IPS-NIHi7 (cell line): ENCODE results near the gene ADRA1B.

ENCODE experiments used
- DNase-seq: peaks from one replicate; pipeline ENCODE4 v3.0.0; 2012; ENCODE audit warnings: mixed read lengths; ENCODE audit errors: extremely low spot score

The ADRA1B gene

DNA sequence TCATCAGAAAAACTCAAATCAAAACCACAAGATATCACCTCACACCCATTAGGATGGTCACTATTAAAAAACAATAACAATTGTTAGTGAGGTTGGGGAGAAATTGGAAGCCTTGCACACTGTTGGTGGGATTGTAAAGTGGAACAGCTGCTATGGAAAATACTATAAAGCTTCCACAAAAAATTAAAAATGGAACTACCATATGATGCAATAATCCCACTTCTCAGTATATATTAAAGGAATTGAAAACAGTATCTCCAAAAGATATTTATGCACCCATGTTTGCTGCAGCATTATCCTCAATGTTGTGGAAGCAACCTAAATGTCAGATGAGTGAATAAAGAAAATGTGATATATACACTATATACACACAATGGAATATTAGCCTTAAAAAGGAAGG, 14.5 kb upstream of the ADRA1B start:
- no peak for DNase-seq

DNA sequence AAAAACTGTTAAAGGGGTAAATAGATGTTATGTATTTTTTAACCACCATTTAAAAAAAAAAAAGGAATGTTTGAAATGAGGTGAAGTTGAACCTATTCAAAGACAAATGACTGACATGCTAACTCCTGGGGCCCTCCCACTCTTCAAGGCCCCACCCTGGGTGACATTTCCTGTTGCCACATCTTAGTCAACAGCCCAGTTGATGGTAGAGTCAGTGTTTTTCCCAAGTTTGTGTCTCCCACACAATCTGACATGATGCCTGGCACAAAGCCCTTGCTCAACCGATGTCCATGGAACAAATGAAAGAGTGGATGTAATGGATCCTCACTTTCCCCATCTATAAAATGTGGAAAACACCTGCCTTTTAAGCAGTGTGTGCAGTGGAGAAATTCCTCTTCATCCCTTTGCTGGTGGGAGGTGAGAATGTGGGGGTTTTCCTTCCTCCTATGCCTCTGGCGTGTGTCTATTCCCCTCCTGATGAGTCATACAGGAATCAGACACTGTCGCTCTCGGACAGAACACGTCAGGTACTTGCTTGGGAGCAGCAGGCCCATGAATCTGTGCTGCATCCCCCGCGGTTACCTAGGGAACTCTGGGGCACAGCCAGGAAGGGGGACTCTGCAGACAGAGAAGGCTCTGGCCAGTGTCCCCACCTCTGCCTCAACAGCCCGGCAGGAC, 13.7 kb upstream of the ADRA1B start:
- DNase-seq: no peak

DNA sequence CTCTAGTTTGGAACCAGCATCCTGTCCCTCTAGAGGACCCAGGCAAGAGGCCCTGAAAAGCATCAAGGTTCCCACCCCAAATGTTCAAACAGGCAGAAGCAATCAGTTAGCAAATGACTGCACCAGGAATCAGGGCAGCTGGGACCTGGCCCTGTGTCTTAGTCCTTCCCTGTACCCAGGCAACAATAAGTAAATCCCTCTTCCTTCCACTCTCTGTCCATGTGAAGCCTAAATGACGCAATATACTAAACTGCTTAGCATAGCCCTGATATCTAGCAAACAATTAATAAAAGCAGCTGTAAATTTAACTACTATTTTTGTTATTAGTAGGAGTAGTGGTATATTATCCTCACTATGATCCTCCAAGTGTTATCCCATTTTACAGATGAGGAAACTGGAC, 13.2 kb upstream of the ADRA1B start:
- no peak for DNase-seq

DNA sequence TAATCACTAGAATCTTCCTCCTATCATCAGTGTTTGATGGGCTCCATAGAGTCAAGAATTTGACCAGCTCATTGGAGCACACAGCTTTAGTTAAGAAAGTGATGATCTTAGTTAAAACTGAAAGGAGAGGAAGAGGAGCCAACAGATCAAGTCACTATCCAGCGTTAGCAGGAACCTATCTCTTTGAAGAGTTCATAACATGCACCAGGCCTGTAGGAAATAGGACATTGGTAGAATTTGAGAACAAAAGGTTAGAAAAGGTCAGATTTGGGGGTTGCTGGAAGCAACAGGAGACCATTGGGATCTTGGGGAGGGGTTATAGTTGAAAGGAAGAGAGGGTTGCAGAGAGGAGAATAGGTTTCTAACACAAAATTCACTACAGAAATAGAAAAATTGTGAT, 11.4 kb upstream of the ADRA1B start:
- DNase-seq: no peak

DNA sequence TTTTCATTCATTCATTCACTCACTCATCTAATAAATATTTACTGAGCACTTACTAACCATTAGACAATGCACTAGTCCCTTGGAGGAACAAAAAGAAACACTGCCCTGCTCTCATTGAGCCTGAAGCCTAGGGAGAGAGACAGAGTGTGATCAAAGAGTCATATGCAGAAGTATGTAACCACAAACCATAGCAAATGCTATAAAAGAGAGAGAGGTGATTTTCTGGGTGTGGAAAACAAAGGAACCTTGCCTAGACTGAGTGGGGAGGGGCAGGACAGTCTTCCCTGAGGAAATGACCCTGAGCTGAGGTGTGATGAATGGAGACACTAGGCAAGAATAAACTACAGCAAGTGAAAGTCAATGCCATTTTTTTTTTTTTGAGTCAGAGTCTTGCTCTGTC, 10.8 kb upstream of the ADRA1B start:
- no peak for DNase-seq

DNA sequence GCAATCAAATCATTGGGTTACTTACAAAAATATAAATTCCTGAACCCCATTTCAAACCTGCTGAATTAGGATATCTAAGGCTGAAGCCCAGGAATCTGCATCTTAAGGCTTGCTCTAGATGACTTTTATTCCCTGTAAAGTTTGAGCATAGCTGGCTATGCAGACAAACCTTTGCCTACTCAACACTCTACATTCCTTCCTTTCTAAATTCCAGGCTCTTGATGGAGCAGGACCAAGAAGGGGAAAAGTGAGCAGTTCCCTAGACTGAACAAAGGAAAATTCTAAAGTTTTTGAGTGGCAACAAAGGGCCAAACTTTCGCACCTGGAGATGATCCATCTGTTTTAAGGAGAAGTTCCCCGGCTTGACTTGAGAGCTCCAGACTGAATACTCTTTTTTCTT, 9.8 kb upstream of the ADRA1B start:
- no peak for DNase-seq

DNA sequence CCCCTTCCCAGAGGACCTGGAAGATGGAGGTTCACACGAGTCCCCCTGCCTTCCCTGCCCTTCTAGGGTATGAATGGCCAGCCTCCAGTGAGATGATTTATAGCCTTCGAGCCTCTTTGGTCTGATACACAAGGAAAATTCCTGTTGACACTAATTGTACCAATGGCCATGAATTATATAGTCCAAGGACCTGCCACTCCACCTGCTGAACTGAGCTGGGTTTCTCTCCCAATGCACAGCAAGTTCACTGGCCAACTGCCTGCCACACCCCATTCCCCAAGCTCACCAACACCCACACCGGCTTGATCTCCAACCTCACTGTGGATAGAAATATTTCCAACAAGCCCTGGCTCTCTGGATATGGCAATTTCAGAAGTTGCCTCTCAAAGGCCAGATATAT, 9.3 kb upstream of the ADRA1B start:
- no peak for DNase-seq

DNA sequence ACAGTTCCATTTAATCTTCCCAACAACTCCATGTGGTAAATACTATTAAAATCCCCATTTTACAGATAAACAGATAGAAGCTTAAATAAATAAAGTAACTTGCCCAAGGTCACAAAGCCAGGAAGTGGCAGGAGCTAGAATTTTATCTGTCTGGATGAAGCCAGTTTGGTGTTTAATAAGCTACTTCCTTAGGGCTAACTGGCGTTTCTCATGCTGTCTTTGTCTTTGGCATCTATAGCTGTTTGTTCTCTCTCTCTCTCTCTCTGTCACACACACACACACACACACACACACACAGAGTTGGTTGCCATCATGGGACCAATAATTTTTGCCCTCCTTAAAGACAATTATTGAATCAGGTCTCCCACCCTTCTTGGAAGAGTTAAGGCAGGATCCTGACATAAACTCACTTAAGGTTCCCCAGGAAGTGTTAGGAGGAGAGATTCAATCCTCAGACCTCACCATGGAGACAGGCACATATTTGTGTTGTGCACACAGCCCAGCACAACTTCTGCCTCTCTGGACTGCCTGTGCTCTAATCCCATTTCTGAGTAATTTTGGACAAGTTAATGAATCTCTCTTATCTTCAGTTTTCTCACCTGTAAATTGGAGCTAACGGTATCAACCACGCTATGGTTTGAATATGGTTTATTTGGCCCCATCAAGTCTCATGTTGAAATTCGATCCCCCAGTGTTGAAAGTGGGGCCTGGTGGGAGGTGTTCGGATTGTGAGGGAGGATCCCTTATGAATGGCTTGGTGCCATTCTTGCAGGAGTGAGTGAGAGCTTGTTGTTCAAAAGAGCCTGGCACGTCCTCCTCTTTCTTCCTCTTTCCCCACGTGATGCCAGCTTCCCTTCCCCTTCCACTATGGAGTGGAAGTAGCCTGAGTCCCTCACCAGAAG, 8.3 kb upstream of the ADRA1B start:
- no peak for DNase-seq

DNA sequence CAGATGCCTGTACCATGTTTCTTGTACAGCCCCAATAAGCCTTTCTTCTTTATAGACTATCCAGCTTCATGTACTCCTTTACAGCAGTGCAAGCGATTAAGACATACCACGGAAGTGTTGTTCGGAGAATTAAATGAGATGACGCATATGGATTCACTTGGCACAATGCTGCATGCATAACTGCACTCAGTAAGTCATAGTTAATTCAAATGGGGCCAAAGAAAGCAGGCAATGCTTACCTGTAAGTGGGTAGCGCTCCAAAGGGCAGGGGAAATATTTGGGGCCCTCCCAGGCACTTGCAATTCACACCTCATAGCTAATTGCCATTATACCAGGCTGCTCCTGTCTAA, 7.7 kb upstream of the ADRA1B start:
- no peak for DNase-seq

DNA sequence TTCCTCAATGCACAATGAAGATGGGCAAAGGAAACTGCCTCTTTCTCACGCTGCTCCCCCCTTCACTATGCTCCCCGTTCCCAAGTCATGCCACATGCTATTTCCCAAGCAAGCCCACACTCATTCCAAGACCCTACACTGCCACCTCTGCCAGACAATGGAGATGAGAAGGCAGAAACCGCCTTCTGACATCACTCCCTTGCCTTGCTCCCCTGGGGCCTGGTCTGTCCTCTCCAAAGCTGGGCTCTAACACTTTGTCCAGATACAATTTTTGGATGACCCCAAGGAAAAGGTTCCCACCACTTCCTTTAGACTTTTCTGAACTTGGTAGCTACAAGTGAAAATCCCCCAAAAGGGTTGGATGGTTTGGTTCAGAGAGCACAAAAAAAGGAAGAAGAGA, 7.2 kb upstream of the ADRA1B start:
- no peak for DNase-seq

DNA sequence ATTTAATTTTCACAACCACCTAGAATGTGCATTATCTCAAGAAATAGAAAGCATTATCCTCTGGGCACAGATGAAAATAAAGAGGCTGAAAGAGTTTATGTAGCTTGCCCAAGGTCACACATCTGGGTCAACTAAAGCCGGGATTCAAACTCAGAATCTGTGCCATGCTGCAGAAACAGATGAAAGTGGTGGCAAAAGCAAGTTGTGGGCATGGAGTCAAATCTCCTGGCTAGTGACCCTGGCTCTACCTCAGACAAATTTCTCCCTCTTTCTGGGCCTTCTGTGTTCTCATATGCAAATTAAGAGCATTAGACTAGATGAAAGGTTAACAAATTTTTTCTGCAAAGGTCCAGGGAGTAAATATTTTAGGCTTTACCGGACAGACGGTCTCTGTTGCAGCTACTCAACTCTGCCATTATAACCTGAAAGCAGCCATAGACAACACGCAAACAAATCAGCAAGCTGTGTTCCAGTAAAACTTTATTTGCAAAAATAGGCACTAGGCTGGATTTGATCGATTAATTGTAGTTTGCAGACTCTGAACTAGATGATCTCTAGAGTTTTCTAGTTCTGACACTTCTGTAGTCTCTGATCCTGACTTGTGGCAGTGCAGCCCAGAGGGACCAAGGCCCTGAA, 6.0 kb upstream of the ADRA1B start:
- DNase-seq: no peak

DNA sequence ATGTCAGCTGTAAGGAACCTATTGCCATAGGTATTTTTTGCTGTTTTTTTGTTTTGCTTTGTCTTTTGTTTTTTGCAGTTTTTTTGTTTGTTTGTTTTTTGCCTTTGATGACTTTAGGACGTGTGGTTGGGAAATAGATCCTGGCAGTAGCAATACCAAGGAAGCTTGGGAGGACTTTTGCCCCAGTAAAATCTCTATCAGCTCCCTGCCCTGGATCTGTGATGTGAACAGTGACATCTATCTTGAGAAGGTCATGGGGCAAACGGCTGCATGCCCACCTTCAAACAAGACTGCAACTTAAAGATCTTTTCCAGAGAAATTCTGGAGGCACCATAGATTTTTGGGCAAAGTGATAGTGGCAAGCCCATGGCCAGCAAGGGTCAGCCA, 5.4 kb upstream of the ADRA1B start:
- DNase-seq: no peak

DNA sequence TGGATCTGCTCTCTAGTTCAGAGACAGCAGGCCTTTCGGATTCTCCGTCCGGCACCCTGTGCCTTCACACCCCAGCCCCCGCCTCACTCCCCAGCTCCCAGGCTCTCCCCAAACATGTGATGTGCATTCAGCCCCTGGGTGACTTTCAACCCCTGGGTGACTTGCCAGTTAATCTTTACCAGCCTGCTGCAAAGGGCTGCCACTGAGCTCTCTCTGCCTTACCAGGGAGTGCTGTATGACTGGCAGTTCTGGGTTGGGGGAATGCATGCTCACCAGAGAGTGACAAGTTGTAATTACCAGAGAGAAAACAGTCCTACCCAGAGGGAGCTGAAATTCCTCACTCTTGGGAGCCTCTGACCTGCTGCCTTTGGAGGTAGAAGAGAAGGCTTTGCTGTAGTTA, 4.9 kb upstream of the ADRA1B start:
- DNase-seq: no peak

DNA sequence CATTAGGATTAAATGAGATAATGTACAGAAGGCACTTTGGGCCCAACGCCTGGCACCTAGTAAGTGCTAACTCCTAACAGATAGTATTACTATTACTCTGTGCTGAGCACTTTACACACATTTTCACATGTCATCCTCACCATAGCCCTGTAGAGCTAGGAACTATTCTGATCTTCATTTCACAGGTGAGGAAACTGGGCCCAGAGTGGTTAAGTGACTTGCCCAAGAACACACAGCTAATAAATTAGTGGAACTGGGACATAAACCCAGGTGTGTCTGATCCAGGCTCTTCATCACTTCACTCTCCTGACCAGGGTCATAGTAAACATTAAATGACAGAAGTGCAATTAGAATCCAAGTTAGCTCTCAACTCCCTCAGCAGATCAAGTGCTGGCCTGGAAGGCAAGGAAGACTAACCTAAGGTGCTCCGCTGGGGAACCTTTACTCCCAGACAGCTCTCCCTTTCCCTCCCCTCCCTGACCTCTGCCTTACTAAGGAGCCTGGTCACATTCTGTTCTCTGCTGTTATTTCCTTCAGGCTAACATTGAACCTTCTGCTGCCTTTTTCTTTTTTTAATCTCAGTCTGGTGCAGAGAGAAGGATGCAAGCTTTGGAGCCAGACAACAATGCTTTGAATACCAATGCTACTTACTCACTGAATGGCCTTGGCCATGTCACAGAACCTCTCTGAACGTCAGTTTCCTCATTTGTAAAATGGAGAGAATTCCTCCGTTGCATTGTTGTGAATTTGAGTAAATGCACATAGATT, 4.1 kb upstream of the ADRA1B start:
- DNase-seq: no peak

DNA sequence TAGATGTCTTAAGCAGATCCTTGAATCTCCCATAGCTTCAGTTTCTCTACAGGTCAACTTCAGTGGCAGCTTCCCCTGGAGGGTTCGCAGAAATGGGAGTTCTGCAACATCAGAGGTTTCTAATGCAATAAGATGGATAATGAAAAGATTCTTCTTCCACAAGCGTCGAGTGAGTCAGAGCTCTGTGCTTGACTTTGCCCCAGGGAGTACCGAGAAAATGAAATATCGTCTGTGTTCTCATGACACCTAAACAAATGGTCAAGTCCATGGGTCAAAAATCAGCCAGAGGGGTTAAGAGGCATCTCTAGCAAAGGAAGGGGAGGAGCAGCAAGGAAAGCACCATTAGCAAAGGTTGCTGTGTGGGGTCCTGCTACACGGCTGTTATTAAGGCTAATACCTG, 3.2 kb upstream of the ADRA1B start:
- DNase-seq: no peak

DNA sequence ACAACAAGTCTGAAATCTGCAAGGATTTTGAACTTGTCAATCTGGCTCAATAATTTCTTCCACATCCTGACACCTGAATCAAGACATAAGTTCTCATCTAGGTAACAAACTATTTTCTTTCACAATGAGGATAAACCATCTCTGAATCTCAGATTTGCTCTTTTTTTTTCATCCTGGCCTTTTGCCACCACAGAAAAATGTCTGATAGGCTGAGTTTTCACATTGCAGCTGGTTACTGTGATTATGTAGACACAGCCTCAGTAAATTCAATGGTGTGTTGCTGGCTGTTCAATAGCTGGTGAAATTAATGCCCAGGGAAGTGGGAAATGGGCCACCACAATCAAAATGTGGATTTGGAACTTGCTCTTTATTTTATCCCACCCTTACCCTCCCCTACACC, 2.8 kb upstream of the ADRA1B start:
- DNase-seq: no peak

DNA sequence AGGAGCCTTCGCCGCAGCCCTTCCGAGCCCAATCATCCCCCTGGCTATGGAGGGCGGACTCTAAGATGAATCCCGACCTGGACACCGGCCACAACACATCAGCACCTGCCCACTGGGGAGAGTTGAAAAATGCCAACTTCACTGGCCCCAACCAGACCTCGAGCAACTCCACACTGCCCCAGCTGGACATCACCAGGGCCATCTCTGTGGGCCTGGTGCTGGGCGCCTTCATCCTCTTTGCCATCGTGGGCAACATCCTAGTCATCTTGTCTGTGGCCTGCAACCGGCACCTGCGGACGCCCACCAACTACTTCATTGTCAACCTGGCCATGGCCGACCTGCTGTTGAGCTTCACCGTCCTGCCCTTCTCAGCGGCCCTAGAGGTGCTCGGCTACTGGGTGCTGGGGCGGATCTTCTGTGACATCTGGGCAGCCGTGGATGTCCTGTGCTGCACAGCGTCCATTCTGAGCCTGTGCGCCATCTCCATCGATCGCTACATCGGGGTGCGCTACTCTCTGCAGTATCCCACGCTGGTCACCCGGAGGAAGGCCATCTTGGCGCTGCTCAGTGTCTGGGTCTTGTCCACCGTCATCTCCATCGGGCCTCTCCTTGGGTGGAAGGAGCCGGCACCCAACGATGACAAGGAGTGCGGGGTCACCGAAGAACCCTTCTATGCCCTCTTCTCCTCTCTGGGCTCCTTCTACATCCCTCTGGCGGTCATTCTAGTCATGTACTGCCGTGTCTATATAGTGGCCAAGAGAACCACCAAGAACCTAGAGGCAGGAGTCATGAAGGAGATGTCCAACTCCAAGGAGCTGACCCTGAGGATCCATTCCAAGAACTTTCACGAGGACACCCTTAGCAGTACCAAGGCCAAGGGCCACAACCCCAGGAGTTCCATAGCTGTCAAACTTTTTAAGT, 819 bp downstream of the ADRA1B start:
- DNase-seq: no peak

DNA sequence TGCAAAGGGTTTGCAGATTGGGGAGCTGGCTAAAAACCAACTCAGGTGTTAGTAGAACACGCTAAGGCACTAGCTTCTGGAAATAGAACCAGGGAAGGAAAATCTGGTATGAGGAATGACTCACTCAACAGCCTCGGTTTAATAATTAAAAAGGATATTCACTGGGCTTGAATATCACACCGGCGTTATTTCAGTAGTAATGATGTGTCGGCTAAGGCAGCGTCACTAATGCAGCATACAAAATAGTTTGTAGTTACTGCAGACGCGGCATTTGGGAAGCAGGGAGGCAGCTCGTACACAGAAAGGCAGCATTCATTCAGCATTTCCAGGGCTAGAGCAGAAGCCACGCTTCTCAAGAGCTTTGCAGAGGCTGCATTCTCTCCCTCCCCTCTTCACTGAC, 1.7 kb downstream of the ADRA1B start:
- no peak for DNase-seq

DNA sequence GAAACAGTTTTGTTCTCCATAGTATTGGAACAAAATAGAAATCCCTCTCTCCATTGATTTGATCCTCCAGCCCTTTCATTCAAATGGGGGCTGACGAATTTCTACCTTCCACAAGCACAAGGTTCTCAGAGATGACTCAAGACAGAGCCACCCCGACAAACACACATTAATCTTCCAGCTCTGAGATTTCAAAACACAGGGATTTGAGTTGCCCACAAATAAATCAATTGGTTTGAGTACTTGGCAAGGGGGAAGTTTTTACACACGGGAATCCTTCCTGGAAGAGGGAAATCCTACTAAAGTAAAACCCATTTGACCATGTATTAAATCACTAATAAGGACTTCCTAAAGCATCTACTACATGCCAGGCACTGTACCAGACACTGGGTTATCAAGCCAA, 5.4 kb downstream of the ADRA1B start:
- DNase-seq: no peak

DNA sequence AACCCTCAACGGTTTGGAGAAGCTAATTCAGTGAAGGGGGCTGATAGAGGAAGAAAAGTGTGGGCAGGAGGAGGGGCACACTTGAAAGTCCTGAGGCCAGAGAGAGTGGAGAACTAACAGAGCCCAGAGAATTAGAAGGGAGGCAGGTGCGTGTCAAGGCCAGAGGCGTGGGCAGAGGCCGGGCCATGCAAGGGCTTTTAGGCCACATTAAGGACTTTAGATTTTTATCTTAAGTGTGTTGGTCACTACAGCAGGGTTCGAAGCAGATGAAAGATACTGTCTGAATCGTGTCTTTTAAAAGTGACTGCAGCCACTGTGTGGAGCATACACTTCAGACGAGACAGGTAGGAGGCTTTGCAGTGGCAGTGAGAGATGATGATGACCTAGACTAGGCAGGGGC, 6.7 kb downstream of the ADRA1B start:
- DNase-seq: no peak
